ENCODE measurements around the gene ST6GALNAC1.
A peak's percentile ranks its signal among the peaks of the same experiment; 100 is the strongest.

ST6GALNAC1 gene

DNA sequence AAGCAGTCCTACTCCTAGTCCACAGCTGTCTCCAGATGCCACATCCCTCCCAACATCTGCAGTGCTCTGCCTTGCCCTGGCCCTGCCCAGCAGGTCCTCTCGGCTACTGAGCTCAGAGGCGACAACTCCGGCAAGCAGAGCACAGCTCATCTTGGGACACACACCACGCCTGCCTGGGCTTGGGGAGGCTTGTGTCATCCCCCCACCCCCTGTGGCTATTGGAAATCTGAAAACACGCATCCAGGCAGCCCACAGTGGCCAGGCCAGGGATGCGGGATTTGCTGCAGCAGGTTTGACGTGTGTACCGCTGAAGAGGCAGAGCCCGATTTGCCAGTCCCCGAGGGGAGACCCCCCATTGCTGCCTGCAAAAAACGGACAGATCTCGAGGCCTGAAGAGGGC, 41.8 kb upstream of the ST6GALNAC1 start:
- Histone ChIP-seq H3K36me3 (replicated peaks in 1 of 2; ENCODE audit: control insufficient read depth in 2 of 2, insufficient read depth in 2 of 2, low read length in 2 of 2) (peaks cover 2 to 6% of the 10 kb centered on the region in 2 donors), H3K14ac (ENCODE audit: low read length) (no peak overlapping the region), H3K4me2 (ENCODE audit: insufficient read depth, low read length, poor library complexity, severe bottlenecking) (no peak overlapping the region), H3K23ac (ENCODE audit: low read depth, low read length, poor library complexity) (no peak overlapping the region), H2BK5ac (ENCODE audit: low read length) (no peak overlapping the region), H3K27me3 (ENCODE audit: control insufficient read depth in 3 of 3, insufficient read depth in 3 of 3, low read depth in 1 of 3, low read length in 3 of 3) (no peaks in the 10 kb centered on the region), H3K27ac (replicated peaks; ENCODE audit: low read length) (no peak overlapping the region), H2BK15ac (ENCODE audit: low read length) (no peak overlapping the region), H3K18ac (ENCODE audit: low read length) (no peak overlapping the region), H3K79me1 (ENCODE audit: low read depth, low read length) (peaks cover 2% of the 10 kb centered on the region), H2BK12ac (ENCODE audit: low read length) (no peak overlapping the region), H2BK120ac (ENCODE audit: low read depth, low read length) (no peak overlapping the region), H4K8ac (ENCODE audit: low read depth, low read length) (no peak overlapping the region), H3K9me3 (replicated peaks in 1 of 2; ENCODE audit: control insufficient read depth in 2 of 2, insufficient read depth in 1 of 2, low read depth in 1 of 2, low read length in 2 of 2) (no peaks in the 10 kb centered on the region), H2AK5ac (ENCODE audit: low read depth, low read length) (no peak overlapping the region), H3K4ac (ENCODE audit: low read length) (no peak overlapping the region), H3K9ac (ENCODE audit: low read depth, low read length, poor library complexity) (no peak overlapping the region), H2AFZ (ENCODE audit: low read length) (no peak overlapping the region), H3K4me1 (ENCODE audit: control insufficient read depth in 2 of 2, insufficient read depth in 1 of 2, low read depth in 1 of 2, low read length in 2 of 2) (peaks cover 10 to 21% of the 10 kb centered on the region in 2 donors), H4K91ac (ENCODE audit: low read depth, low read length, poor library complexity) (no peak overlapping the region), H3K4me3 (ENCODE audit: low read length in 2 of 2) (no peak overlapping the region)
- no peak for DNase-seq (ENCODE audit: low spot score)
- no CpG with 5 or more reads among the region's 12 CpGs for WGBS, 2 donors (ENCODE audit: extremely low coverage in 2 of 2, insufficient read length in 2 of 2, insufficient replicate concordance in 1 of 2)

DNA sequence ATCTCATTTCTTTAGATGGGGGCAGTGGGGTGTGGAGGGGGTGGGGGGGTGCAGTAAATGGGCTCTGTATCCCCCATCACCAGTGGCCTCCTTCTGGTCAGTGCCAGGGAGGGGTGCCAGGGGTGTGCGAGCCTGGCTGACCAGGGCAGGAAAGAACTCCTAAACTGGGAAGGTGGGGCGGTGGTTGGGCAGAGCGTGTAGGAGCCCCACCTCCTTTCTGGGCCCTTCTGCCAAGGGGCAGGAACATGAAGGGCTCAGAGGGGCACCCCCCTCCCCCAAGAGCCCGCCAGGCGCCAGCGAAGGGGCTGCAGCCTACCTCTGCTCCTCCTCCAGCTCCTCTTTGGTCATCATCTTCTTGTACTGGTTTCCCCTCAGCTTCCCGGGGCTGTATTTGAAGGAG, 41.2 kb upstream of the ST6GALNAC1 start:
- no CpG with 5 or more reads among the region's 7 CpGs for WGBS, 2 donors (ENCODE audit: extremely low coverage in 2 of 2, insufficient read length in 2 of 2, insufficient replicate concordance in 1 of 2)
- no peak overlapping the region for H3K4me3 ChIP-seq (ENCODE audit: low read length in 2 of 2)
- peaks cover 10 to 21% of the 10 kb centered on the region in 2 donors for H3K4me1 ChIP-seq (ENCODE audit: control insufficient read depth in 2 of 2, insufficient read depth in 1 of 2, low read depth in 1 of 2, low read length in 2 of 2)
- H2BK15ac ChIP-seq (ENCODE audit: low read length), result no peak overlapping the region
- no peak overlapping the region for H2BK120ac ChIP-seq (ENCODE audit: low read depth, low read length)
- H2BK12ac ChIP-seq (ENCODE audit: low read length), result no peak overlapping the region
- H3K23ac ChIP-seq (ENCODE audit: low read depth, low read length, poor library complexity), result no peak overlapping the region
- H3K27me3 ChIP-seq (ENCODE audit: control insufficient read depth in 3 of 3, insufficient read depth in 3 of 3, low read depth in 1 of 3, low read length in 3 of 3), result no peaks in the 10 kb centered on the region
- H3K9me3 ChIP-seq (replicated peaks in 1 of 2; ENCODE audit: control insufficient read depth in 2 of 2, insufficient read depth in 1 of 2, low read depth in 1 of 2, low read length in 2 of 2), result no peaks in the 10 kb centered on the region
- H4K91ac ChIP-seq (ENCODE audit: low read depth, low read length, poor library complexity), result no peak overlapping the region
- no peak overlapping the region for H3K4ac ChIP-seq (ENCODE audit: low read length)
- no peak overlapping the region for H3K4me2 ChIP-seq (ENCODE audit: insufficient read depth, low read length, poor library complexity, severe bottlenecking)
- no peak overlapping the region for H2AK5ac ChIP-seq (ENCODE audit: low read depth, low read length)
- no peak overlapping the region for H2BK5ac ChIP-seq (ENCODE audit: low read length)
- peaks cover 2% of the 10 kb centered on the region for H3K79me1 ChIP-seq (ENCODE audit: low read depth, low read length)
- no peak overlapping the region for H3K9ac ChIP-seq (ENCODE audit: low read depth, low read length, poor library complexity)
- no peak for DNase-seq (ENCODE audit: low spot score)
- no peak overlapping the region for H2AFZ ChIP-seq (ENCODE audit: low read length)
- H4K8ac ChIP-seq (ENCODE audit: low read depth, low read length), result no peak overlapping the region
- no peak overlapping the region for H3K14ac ChIP-seq (ENCODE audit: low read length)
- no peak overlapping the region for H3K27ac ChIP-seq (replicated peaks; ENCODE audit: low read length)
- H3K36me3 ChIP-seq (replicated peaks in 1 of 2; ENCODE audit: control insufficient read depth in 2 of 2, insufficient read depth in 2 of 2, low read length in 2 of 2), result peaks cover 2 to 6% of the 10 kb centered on the region in 2 donors
- H3K18ac ChIP-seq (ENCODE audit: low read length), result no peak overlapping the region

DNA sequence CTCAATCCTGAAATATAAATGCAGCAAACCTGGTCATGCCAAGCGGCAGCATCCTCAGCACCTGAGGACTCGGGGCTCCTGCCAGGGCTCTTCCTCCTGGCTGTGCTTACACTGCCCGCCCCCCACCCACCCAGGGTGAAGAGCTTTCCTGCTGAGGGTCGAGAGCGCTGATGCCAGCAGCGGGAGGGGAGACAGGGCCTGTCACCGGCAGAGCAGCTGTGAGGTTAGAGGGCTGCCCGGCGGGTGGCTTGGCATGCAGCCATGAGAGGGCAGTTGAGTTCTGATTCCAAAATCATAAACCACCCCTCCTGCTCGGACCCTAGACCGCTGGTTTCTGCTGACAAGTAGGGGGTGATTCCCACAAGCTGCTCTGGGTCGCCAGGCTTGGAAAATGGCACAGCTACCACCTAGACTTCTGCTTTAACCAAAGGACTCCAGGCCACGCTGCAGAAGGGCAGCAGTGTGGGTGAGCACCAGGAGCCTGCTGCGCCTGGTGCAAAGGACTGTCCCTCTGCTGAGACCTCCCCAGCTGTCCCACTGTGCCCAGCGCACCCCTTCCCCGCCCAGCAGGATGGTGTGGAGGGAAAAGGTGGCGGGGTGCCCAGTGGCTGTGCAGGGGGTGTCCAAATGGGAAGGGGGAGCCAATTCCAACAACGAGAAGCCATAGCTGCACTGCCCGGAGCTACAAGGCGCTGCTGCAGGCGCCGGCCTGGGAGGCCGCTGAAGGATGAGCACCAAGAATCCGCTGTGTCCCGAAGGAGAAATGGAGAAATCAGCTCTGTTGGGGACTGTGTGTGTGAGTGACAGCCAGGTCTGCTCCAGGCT, 40.6 kb upstream of the ST6GALNAC1 start:
- Histone ChIP-seq H3K18ac (ENCODE audit: low read length) (peak overlapping the region; percentile 24), H3K4me1 (ENCODE audit: control insufficient read depth in 2 of 2, insufficient read depth in 1 of 2, low read depth in 1 of 2, low read length in 2 of 2) (peaks cover 10 to 19% of the 10 kb centered on the region in 2 donors), H3K4ac (ENCODE audit: low read length) (no peak overlapping the region), H2BK120ac (ENCODE audit: low read depth, low read length) (no peak overlapping the region), H3K4me3 (ENCODE audit: low read length in 2 of 2) (no peak overlapping the region), H2AFZ (ENCODE audit: low read length) (no peak overlapping the region), H3K23ac (ENCODE audit: low read depth, low read length, poor library complexity) (peak overlapping the region; percentile 1), H4K8ac (ENCODE audit: low read depth, low read length) (no peak overlapping the region), H3K36me3 (replicated peaks in 1 of 2; ENCODE audit: control insufficient read depth in 2 of 2, insufficient read depth in 2 of 2, low read length in 2 of 2) (peaks cover 2 to 6% of the 10 kb centered on the region in 2 donors), H3K27ac (replicated peaks; ENCODE audit: low read length) (no peak overlapping the region), H3K27me3 (ENCODE audit: control insufficient read depth in 3 of 3, insufficient read depth in 3 of 3, low read depth in 1 of 3, low read length in 3 of 3) (no peaks in the 10 kb centered on the region), H3K4me2 (ENCODE audit: insufficient read depth, low read length, poor library complexity, severe bottlenecking) (no peak overlapping the region), H2BK15ac (ENCODE audit: low read length) (no peak overlapping the region), H4K91ac (ENCODE audit: low read depth, low read length, poor library complexity) (no peak overlapping the region), H2AK5ac (ENCODE audit: low read depth, low read length) (peak overlapping the region; percentile 1), H3K79me1 (ENCODE audit: low read depth, low read length) (peaks cover 2% of the 10 kb centered on the region), H2BK5ac (ENCODE audit: low read length) (no peak overlapping the region), H3K14ac (ENCODE audit: low read length) (no peak overlapping the region), H3K9me3 (replicated peaks in 1 of 2; ENCODE audit: control insufficient read depth in 2 of 2, insufficient read depth in 1 of 2, low read depth in 1 of 2, low read length in 2 of 2) (no peaks in the 10 kb centered on the region), H2BK12ac (ENCODE audit: low read length) (no peak overlapping the region), H3K9ac (ENCODE audit: low read depth, low read length, poor library complexity) (peak overlapping the region; percentile 9)
- WGBS, 2 donors (ENCODE audit: extremely low coverage in 2 of 2, insufficient read length in 2 of 2, insufficient replicate concordance in 1 of 2), result no CpG with 5 or more reads among the region's 25 CpGs
- DNase-seq (ENCODE audit: low spot score), result no peak

DNA sequence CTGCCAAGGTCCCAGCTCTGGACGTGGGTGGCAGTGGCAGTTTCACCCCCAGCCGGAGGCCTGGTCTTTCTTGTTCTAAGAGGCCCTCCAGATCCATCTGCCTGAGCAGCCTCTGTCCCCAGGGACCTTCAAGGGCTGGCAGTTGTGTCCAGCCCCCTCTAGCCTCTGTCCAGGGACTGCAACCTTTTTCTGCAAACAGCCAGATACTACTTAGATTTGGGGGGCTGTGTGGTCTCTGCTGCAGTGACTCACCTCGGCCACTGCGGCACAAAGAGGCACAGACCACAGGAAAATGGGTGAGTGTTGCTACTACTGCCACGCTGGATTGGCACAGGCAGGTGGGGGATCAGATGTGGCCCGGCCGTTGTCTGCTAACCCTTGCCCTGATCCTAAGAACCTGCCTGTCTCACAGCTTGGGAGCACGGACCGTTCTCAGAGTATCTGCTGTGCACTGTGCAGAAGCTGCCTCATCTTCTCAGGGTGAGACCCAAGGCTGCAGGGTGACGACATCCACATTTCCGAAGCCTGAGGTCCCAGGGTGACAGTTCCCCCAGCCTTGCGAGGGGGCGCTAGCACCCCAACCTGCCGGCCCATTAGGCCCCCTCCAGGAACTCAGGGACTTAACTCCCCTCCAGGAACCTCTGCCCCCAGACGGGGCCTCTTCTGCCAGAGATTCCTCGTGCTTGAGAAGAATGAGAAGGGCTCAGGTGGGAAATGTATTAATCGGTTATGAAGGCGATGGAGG, 39.6 kb upstream of the ST6GALNAC1 start:
- H3K4ac ChIP-seq (ENCODE audit: low read length), result no peak overlapping the region
- WGBS, 2 donors (ENCODE audit: extremely low coverage in 2 of 2, insufficient read length in 2 of 2, insufficient replicate concordance in 1 of 2), result no CpG with 5 or more reads among the region's 18 CpGs

More for the DNA sequence above, 39.6 kb upstream of the ST6GALNAC1 start:
- no peak overlapping the region for H2BK12ac ChIP-seq (ENCODE audit: low read length)
- peak overlapping the region; percentile 37 for H2AK5ac ChIP-seq (ENCODE audit: low read depth, low read length)
- no peak overlapping the region for H3K14ac ChIP-seq (ENCODE audit: low read length)
- no peak overlapping the region for H2AFZ ChIP-seq (ENCODE audit: low read length)
- H3K4me3 ChIP-seq (ENCODE audit: low read length in 2 of 2), result peak overlapping the region in 1 of 2 donors; percentile 13
- no peaks in the 10 kb centered on the region for H3K9me3 ChIP-seq (replicated peaks in 1 of 2; ENCODE audit: control insufficient read depth in 2 of 2, insufficient read depth in 1 of 2, low read depth in 1 of 2, low read length in 2 of 2)
- H3K9ac ChIP-seq (ENCODE audit: low read depth, low read length, poor library complexity), result peak overlapping the region; percentile 47
- no peak overlapping the region for H4K91ac ChIP-seq (ENCODE audit: low read depth, low read length, poor library complexity)
- peak overlapping the region; percentile 67 for H3K18ac ChIP-seq (ENCODE audit: low read length)
- peaks cover 2 to 6% of the 10 kb centered on the region in 2 donors for H3K36me3 ChIP-seq (replicated peaks in 1 of 2; ENCODE audit: control insufficient read depth in 2 of 2, insufficient read depth in 2 of 2, low read length in 2 of 2)
- no peak overlapping the region for H3K4me2 ChIP-seq (ENCODE audit: insufficient read depth, low read length, poor library complexity, severe bottlenecking)
- H3K27ac ChIP-seq (replicated peaks; ENCODE audit: low read length), result no peak overlapping the region
- DNase-seq (ENCODE audit: low spot score), result no peak
- no peak overlapping the region for H2BK5ac ChIP-seq (ENCODE audit: low read length)
- H3K23ac ChIP-seq (ENCODE audit: low read depth, low read length, poor library complexity), result no peak overlapping the region
- no peak overlapping the region for H2BK15ac ChIP-seq (ENCODE audit: low read length)
- H4K8ac ChIP-seq (ENCODE audit: low read depth, low read length), result no peak overlapping the region
- no peaks in the 10 kb centered on the region for H3K27me3 ChIP-seq (ENCODE audit: control insufficient read depth in 3 of 3, insufficient read depth in 3 of 3, low read depth in 1 of 3, low read length in 3 of 3)
- peak overlapping the region; percentile 62 for H2BK120ac ChIP-seq (ENCODE audit: low read depth, low read length)
- H3K4me1 ChIP-seq (ENCODE audit: control insufficient read depth in 2 of 2, insufficient read depth in 1 of 2, low read depth in 1 of 2, low read length in 2 of 2), result peaks cover 10 to 13% of the 10 kb centered on the region in 2 donors
- peaks cover 2% of the 10 kb centered on the region for H3K79me1 ChIP-seq (ENCODE audit: low read depth, low read length)

All from neuronal stem cell (in vitro differentiated cells).